Transverse colon (tissue), 4 donors: ENCODE results near the gene SMAD3.

Experiments used
- EP300 ChIP-seq: sonication (generic); formaldehyde crosslinking; IDR thresholded peaks from one replicate; pipeline ENCODE4 v1.6.1; 2017; ENCODE audit warnings: antibody characterized with exemption, low read depth
- POLR2A ChIP-seq: fragments of 450-650 bp; IDR thresholded peaks from one replicate; pipeline ENCODE4 v1.6.1; 2016; ENCODE audit warnings: antibody characterized with exemption, mild to moderate bottlenecking, moderate library complexity
- POLR2AphosphoS5 ChIP-seq, 3 donors: sonication (generic); formaldehyde crosslinking; IDR thresholded peaks; one replicate each; pipeline ENCODE4 v1.6.1; 2016; ENCODE audit warnings: antibody characterized with exemption in 3 of 3
- TF ChIP-seq, protein P1 (sequence below), 5 experiments: fragments of 200-600 bp in 3 of 5; fragments of 450-650 bp in 2 of 5; sonication (generic) in 3 of 5; IDR thresholded peaks; 1 replicate in 2 of 5; 2 replicates in 3 of 5; pipeline ENCODE4 v1.5.1; 2016 to 2017; ENCODE audit warnings: antibody characterized with exemption in 5 of 5, inconsistent platforms in 3 of 5, mild to moderate bottlenecking in 2 of 5, moderate library complexity in 1 of 5

DNA sequence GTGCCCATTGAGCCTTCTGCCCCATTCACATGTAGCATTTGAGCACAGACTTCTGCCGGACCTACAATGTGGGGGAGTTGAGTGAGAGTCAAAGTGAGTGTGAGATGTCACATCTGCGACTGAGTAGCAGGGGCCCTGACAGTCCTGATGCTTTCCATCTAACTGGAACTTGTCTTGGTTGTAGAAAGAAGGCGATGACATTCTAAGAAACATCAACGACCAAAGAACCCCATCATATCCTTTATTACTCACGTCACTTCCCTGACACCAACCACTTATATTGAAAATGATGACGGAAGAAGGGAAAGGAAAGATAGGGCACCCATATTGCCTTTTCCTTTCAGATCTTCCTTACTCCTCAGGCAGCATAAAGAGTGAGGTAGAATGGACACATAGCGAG lies 30.5 kb downstream of the SMAD3 start:
- TF ChIP-seq POLR2A (no peak), POLR2AphosphoS5 (IDR thresholded peaks at IDR 0.05) (no peak), EP300 (no peak)
- TF ChIP-seq, protein P1, sequence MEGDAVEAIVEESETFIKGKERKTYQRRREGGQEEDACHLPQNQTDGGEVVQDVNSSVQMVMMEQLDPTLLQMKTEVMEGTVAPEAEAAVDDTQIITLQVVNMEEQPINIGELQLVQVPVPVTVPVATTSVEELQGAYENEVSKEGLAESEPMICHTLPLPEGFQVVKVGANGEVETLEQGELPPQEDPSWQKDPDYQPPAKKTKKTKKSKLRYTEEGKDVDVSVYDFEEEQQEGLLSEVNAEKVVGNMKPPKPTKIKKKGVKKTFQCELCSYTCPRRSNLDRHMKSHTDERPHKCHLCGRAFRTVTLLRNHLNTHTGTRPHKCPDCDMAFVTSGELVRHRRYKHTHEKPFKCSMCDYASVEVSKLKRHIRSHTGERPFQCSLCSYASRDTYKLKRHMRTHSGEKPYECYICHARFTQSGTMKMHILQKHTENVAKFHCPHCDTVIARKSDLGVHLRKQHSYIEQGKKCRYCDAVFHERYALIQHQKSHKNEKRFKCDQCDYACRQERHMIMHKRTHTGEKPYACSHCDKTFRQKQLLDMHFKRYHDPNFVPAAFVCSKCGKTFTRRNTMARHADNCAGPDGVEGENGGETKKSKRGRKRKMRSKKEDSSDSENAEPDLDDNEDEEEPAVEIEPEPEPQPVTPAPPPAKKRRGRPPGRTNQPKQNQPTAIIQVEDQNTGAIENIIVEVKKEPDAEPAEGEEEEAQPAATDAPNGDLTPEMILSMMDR (IDR thresholded peaks at IDR 0.05): no peak
